GM19438 (cell line): ENCODE measurements around the gene SHISA9.
"Not testable (repeated sequence)": the region's sequence is repeated elsewhere in the genome, so short reads cannot be mapped to it uniquely, and the experiment has no call there.

ENCODE experiments used
- ATAC-seq: cut with Tn5 transposase; IDR thresholded peaks from one replicate; pipeline ENCODE4 v1.9.1; 2021; ENCODE audit warnings: low read depth; ENCODE audit not compliant: unreplicated experiment

The SHISA9 gene

DNA sequence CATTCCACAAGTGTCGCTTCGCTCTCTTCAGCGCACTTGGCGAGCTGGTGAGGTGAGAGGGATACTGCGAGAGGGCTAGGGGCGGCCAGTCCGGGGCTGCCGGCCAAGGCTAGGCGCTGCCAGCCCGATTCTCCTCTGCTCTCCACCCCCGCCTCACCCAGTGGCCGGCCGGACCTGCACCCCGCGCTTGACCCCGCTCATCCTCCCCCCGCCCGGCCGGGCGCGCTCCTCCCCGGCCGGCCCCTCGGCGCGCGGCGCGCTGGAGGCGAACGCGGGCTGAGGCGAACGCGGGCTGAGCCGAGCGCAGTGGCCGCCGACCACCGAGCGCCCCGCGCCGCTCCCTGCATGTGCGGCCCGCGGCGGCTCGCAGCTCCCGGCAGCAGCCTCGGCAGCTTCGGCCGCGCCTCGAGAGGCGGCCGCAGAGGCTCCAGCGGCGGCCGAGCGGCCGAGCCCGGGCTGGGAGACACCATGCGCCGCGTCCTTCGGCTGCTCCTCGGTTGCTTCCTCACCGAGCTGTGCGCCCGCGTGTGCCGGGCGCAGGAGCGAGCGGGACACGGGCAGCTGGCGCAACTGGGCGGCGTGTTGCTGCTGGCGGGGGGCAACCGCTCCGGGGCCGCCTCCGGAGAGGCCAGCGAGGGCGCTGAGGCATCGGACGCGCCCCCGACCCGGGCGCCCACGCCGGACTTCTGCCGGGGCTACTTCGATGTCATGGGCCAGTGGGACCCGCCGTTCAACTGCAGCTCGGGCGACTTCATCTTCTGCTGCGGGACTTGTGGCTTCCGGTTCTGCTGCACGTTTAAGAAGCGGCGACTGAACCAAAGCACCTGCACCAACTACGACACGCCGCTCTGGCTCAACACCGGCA lies at the start of gene SHISA9:
Gene SHISA9, plus strand, starts transcription at position 2 of the 865 bp plus-strand sequence.
- no peak for ATAC-seq

DNA sequence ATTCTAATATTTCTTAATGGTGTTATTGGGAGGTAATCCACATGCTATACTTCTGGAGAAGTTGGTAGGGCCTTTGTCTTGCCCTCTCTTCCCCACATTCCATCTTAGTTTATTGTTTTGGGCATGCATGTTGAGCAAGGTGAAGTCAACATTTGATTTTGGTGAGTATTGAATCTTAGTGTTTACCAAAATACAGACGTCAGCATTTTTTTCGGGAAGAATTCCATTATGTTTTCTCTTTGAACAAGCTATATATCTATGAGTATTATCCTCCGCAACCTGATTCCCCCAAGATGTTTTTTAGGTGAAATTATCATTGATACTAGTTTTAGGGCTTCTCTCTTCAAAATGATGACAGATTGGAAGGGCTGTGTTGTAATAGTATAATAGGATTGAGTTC lies 47.4 kb upstream of the SHISA9 start:
- ATAC-seq = no peak

DNA sequence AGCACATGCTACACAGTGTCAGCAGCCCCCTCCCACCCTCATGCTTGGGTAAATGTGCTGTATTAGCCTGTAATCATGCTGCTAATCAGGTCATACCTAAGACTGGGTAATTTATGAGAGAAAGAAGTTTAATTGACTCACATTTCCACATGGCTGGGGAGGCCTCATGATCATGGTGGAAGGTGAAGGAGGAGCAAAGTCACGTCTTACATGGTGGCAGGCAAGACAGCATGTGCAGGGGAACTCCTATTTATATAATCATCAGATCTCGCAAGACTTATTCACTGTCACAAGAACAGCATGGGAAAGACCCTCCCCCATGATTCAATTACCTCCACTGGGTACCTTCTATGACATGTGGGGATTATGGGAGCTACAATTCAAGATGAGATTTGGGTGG lies 44.0 kb upstream of the SHISA9 start:
- not testable (repeated sequence) for ATAC-seq

DNA sequence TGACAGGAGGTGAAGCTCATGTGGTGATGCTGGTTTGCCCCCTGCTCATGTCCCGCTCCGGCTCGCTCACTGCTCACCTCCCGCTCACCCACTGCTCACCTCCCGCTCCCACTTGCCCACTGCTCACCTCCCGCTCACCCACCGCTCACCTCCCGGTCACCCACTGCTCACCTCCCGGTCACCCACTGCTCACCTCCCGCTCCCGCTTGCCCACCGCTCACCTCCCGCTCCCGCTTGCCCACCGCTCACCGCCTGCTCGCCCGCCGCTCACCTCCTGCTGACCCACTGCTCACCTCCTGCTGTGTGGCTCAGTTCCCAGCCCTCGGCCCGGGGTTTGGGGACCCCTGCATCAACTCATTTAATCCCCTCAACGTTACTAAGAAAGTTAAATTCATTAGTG lies 39.1 kb upstream of the SHISA9 start:
- ATAC-seq = no peak

DNA sequence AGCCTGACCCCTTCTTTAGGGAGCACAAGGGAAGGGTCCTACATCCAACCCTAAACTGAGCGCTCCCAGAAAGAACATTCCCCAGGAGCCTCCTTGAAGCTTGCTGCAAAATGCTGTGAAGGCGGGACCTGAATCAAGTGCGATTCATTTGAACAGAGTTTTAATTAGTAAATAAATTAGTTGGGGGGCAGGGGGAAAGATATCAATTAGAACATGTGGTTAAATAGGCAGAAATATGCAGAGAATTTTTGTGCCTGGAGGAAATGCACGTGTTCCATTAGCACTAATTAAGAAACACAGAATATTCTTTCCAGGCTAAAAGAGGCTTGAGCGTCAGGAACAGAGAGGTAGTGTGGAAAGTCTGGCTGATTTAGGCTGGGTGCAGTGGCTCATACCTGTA lies 38.5 kb upstream of the SHISA9 start:
- ATAC-seq = no peak

DNA sequence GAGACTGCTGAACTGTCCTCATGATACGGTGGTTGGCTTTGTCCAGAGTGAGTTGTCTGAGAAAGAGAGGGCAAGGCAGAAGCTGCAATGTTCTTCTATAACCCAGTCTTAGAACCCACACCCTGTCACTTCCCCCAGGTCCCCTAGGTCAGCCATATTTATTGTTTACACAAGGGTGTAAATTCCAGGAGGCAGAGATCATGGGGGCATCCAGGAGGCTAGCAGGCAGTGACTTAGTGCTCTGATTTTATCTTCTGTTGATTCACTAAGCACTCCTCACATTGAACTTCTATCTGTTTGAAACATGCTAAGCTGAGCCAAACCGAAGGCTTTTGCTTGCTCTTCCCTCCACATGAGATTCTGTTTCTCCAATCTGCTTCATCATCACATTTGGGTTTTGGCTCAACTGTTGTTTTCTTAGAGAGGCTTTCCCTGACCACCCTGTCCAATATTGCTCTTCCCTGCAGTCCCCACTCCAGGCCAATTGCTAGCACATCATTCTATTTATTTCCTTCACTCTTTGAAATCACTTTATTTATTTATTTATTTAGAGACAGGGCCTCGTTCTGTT lies 34.3 kb upstream of the SHISA9 start:
- no peak for ATAC-seq

DNA sequence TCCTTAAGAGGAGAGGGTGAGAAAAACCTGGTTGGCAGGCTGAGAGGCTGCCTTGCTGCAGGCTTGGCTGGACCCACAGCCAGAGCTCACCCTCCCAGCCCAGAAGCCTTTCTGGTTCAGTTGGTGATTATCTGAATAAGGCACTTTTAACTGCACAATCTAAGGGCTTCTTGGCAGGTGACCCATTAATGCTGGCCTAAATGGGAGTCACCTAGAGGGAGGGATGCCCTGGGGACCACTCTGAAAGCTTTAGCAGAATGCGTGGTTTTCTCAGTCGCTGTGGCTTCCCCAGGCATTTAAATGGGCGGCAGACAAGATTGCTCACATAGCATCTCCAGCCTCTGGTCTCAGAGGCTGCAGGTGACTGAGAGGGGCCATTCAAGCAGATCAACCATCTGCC lies 33.2 kb upstream of the SHISA9 start:
- no peak for ATAC-seq

DNA sequence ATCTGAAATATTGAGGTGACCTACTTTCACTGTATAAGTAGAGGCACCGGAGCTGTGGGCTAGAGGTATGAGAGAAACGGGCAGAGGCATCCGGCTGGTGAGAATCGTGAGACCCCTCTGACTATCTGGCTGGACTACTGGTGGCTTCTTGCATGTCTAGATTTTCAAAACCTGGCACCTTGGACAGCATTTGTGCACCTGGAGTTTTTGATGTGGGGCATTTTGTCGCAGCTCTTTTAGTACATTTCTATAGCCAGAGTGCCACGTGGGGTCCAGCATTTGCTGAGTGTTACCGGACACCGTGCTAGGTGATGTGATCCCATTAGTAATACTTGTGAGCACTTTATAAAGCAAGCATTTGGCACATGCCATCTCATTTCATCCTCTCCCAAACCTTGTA lies 32.6 kb upstream of the SHISA9 start:
- ATAC-seq = no peak

DNA sequence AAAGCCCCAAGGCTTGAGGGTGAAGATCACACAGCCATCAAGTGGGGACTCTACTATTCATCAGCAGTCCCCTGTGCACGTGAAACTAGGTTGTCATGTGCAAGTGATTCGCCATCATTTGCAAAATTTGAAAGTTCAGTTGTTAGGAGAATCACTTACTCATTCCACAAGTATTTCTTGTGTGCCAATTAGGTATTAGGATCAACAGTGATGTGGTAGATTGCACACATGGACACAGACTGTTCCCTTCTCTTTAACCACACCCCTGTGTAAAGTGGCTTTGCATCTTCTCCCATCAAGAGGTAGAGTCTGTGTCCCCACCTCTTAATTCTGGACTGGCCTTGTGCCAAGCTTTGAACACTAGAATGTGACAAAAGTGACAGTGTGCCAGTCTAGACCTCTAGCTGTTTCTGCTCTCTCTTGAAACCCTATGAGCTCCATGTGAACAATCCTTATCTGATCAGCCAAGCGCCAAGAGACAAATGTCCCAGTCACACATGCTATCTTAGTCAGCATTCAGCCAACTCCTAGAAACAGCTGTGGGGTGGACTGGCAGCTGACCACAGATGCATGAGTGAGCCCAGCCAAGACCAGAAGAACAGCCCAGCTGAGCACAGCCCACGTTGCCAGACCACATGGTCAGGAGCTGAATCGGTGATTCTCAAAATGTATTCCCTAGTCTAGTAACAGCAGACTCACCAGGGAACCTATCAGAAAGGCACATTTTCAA lies 31.5 kb upstream of the SHISA9 start:
- no peak for ATAC-seq

DNA sequence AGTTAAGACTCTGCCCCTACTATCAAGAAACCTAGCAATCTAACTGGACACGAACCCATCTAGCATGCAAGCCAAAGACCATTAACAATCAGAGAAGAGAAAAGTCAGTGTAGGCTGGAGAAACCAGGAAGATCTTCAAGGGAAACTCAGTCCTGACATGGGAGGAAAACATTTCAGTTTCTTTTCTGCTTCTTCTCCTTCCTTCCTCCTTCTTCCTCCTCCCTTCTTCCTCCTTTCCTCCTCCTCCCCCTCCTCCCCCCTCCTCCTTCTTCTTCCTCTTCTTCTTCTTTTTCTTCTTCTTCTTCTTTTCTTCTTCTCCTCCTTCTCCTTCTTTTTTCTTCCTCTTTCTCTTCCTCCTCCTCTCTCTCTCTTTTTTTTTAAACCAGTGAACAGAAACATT lies 29.6 kb upstream of the SHISA9 start:
- ATAC-seq = no peak

DNA sequence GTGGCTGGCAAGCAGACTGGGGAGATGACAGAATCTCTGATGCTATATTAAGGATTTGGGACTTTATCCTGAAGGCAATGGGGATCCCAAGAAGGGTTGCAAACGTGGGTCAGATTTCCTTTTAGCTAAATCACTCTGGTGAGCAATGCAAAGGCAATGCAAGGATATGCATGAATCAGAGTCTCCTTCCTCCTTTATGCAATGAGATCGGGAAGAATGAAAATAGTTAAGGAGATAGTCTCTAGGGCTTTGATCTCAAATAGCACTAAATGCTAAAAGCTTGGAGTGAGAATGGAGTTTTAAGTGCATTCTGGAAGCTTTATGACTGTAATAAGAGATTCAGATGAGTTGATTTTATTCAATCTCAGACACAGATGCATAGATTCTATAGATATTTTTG lies 27.2 kb upstream of the SHISA9 start:
- ATAC-seq = no peak

DNA sequence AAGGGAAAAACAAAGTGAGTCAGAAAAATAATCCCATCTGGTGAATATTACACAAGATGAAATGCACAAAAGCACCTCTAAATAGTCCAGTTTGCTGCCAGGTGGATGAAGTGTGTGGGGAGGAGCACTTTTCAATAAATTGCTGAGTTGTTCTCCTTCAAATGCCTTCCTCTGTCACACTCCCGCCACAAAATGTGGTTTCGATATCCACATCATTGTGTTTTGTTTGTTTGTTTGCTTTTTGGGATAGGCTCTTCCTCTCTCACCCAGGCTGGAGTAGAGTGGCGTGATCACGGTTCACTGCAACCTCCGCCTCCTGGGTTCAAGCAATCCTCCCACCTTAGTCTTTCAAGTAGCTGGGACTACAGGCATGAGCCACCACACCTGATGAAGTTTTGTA lies 24.6 kb upstream of the SHISA9 start:
- no peak for ATAC-seq

DNA sequence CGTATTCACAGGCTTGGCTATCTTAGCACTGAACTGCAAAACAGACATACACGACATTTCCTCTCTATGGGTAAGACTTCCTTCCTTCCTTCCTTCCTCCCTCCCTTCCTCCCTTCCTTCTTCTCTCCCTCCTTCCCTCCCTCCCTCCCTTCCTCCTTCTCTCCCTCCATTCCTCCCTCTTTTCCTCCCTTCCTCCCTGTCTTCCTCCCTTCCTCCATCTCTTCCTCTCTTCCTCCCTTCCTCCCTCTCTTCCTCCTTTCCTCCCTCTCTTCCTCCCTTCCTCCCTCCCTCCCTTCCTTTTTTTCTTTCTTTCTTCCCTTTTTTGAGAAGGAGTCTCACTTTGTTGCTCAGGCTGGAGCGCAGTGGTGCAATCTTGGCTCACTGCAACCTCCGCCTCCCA lies 22.4 kb upstream of the SHISA9 start:
- ATAC-seq = no peak

DNA sequence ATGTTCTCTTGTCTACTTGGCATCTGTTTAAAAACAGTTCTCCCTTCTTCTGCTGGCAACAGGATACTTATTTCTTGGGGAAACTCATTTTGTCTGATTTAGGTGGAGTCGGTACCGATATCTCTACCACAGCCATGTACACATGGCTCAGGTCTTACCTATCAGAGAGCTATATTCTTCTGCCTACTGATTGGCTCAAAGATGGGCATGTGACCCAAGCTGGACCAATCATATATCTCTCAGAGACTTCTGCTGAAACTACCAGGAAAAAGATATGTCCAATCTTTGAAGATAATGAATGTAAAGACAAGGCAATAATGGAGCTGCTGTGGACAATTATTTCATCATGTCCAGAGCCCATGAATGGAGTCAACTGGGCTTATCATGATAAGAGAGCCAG lies 21.6 kb upstream of the SHISA9 start:
- ATAC-seq = no peak

DNA sequence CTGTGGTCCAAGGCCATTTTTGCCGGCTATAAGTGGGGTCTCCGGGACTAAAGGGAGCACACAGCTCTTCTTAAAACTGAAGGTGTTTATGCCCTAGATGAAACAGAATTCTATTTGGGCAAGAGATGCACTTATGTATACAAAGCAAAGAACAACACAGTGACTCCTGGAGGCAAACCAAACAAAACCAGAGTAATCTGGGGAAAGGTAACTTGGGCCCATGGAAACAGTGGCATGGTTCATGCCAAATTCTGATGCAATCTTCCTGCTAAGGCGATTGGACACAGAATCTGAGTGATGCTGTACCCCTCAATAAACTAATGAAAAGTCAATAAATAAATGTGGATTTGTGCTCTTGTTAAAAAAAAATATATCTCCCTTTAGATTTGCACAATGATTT lies 20.2 kb upstream of the SHISA9 start:
- ATAC-seq = no peak

DNA sequence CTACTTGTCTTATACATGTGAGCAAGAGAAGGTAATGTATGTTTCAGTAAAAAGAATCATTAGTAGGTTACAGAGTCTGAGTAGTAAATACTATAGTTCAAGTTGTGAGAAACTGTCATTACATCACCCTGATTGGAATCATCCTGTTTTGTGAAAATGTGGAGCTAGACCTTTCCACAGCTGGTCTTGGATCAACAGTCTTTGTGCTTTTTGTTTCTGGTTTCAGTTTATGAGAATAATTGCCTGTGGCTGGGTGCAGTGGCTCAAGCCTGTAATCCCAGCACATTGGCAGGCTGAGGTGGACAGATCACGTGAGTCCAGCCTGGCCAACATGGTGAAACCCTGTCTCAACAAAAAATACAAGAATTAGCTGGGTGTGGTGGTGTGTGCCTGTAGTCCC lies 19.7 kb upstream of the SHISA9 start:
- no peak for ATAC-seq

DNA sequence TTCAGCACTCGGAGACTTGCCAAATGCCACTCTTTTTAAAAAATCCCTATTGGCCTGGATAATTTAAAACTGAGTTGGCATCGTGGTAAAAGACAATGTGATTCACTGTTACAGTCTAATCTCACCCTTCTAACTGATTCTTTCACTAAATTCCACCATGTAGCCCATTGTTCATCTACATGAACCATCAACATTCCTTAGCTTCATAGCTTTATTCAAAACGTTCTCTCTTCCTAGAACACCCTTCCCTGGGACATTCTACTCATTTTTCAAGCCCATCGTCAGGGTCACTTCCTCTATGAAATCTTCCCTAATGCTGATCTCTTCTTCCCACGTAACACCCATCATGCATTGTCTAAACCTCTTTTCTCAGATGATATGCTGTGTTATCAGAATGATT lies 15.7 kb upstream of the SHISA9 start:
- ATAC-seq = no peak

DNA sequence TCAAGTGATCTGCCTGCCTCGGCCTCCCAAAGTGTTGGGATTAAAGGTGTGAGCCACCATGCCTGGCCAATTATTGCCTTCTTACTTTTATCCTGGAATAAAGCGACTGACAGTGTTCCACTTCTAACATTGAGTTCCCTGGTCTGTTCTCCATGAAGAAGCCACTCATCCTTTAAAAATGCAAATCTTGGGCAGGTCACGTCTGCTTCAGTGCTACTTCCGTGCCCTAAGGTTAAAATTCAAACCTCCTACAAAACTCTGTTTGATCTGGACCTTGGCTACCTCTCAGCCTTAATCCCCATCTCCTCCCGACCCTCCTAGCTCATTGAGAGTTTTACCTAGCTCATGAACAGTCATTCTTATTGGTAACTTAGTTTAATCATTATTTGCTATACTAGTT lies 9.6 kb upstream of the SHISA9 start:
- ATAC-seq = no peak

DNA sequence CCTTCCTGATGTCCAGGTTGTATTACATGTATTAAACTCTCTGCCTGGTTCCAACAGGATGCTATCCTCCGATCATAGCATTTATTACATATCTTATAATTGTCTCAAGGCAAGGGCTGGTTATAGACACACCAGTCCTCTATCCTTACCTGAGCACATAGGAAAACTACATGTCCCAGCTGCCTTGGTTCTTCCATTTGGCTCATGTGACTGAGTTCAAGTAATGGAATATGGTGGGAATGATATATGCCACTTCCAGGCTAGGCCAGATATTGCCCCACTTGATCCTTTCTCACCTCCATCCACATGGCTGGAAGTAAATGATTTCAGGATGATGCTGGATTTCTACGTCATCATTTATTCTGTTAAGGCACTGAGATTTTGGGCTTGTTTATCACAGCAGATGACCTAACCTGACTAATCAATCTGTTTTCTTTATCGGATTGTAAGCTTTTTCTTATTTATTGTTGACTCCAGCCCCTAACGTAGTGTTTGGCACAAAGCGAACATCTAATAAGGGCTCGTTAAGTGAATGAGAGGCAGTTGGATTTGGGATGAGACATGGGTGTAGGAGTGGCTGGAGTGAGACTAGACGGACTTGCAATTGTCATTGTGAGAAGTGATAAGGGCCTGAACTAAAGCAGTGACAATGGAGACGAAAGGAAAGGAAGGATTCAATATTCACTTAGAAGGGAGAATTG lies 8.2 kb upstream of the SHISA9 start:
- ATAC-seq = no peak

DNA sequence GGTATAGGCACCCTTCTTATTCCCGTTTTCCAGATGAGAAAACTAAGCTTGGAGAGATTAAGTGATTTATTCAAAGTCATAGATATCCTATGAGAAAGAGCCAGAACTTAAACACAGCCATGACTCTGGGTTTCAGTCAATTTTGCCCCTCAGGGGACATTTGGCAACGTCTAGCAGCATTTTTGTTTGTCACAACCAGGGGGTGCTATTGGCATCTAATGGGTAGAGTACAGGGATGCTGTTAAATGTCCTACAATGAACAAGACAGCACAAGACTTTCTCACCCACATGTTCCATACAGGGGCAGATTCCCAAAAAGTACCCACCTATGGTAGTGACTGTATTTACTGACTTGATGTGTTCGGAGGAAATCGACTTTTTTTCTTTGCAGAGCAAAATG lies 4.8 kb upstream of the SHISA9 start:
- no peak for ATAC-seq

DNA sequence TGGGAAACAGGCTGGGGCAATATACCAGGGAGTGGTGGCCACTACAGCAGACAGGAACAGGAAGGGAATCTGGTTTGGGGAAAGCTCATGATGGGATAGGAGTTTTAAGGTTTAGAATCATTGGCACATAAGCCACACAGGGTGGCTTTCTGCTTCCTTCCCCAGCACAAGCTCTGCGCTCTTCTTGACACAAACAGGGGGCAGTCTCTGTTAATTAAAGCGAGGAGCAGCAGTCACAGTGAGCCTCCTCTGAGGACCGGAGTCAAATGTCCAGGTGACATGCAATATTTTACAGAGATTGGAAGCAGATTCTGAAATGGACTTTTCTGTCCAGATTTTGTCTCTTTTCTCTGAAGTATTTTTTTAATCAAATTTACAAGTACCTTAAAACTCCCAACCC lies 2.8 kb upstream of the SHISA9 start:
- ATAC-seq = no peak
